LNCaP clone FGC (cell line): Measurements from ENCODE around the gene LRRFIP1.

Experiments used
- DNase-seq: peaks from one replicate; pipeline ENCODE4 v3.0.0-alpha.2; 2011; ENCODE audit warnings: low read depth
- H3K4me3 ChIP-seq: 2 replicates; pipeline ENCODE4 v1.5.1; 2011; ENCODE audit warnings: mild to moderate bottlenecking, low read depth, low read length, control low read depth
- CTCF ChIP-seq: IDR thresholded peaks from 2 replicates; pipeline ENCODE4 v1.5.1; 2012; ENCODE audit warnings: mild to moderate bottlenecking; ENCODE audit not compliant: control insufficient read depth, insufficient read depth; ENCODE audit errors: extremely low read depth

LRRFIP1 gene

DNA sequence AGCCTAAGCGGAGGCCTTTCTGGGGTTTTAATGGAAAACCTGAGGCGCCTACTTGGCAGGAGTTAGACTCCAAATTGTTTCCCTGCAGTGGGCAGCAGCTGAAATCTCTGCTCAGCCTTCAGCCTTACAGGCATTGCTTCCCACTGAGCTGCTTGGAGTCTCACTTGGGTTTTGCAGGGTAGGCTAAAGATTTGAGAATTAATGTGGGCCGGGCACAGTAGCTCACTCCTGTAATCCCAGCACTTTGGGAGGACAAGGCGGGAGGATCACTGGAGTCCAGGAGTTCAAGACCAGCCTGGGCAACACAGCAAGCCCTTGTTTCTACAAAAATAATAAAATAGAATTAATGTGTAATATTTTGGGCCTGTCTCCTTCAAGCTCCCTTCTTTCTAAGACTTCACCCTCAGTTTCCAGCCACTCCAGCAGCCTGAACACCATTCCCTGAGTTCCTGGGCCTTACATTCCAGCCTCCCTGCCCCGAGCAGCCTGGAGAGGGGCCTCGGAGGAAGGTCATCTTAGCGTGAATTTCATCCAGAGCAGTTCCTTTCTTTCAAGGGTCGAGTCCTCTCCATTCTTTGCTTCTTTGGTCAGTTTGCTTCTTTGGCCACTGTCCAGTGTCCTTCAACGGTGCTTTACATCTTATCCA is 27.8 kb upstream of the LRRFIP1 start:
- no peak for TF ChIP-seq CTCF
- no peak for DNase-seq
- no peak overlapping the region for H3K4me3 ChIP-seq

DNA sequence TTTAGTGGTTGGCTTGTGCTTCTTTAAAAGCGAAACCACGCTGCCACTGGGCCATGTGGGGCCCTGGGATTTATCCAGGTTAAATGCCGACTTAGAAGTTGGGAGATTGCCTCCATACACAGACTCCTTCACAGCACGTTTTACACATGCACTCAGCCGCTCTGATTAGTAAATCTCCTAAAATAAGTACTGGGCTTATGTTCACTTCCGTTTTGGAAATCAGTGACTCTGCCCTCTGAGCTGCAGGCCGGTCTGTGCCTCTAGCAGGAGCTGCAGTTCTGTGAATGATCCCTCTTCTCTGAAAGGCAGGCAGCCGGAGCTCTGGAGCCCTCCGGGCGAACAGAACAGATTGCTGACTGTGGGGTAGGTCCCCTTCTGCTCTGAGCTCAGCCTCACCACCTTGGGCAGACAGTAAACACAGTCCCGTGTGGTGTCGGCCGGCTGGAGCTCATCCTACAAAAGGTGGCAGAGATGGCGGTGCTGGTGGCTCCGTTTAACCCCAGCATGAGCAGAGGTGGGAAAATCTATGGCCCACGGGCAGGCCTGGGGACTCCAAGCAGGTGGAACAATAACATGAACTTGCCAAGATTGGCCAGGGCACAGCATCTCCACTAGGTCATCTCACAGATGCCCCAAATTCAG is 27.1 kb upstream of the LRRFIP1 start:
- DNase-seq, result no peak
- no peak for TF ChIP-seq CTCF
- no peak overlapping the region for H3K4me3 ChIP-seq

- TF ChIP-seq CTCF, result no peak
- no peak overlapping the region for H3K4me3 ChIP-seq
- no peak for DNase-seq
These were observed 25.8 kb upstream of the LRRFIP1 start for GRCh38 chr2:237601453-237602116.

DNA sequence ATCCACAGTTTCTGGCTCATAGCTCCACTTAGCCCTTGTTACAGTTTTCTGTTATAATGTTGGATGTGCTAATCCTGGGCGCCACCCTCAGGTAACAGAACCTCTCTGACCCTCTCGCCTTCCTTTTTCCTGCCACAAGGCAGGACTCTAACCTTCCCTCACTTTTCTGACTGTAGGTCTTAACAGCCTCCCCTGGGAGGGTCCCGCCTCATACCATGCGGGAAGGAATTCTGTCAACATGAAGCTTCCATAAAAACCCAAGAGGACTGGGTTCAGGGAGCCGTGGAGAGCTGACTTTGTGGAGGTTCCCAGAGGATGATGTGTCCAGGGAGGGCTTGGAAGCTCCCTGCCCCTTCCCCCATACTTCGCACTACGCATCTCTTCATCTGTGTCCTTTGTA is 25.0 kb upstream of the LRRFIP1 start:
- no peak for DNase-seq
- H3K4me3 ChIP-seq, result no peak overlapping the region
- TF ChIP-seq CTCF, result no peak

DNA sequence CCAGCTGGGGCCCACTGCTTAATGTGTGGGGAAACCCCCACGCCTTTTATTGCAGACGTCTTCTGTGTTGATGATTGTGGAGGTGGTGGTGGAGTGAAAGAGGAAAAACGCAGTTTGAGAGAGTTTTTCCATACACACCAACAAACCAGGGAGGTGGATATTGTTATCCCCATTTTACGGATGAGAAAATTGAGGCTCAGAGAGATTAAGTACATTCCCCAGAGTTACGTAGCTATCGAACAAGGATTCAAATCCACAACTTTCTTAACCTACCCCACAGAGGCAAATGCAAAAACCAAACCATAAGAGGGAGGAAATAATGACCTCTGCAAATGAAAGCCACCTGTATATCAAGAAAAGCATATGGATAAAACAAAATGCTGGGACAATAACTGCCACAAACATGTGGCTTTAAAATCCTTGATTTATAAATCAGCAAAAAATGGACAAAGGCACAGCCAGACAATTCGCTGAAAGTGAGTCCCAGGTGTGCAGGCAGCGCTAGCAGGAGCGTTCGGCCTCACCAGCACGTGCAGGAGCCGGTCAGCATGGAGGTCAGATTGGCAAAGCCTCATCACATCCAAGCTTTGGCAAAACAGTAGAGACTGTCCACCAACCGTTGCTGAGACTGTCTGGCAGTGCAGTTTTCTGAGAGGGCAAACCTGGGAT is 24.2 kb upstream of the LRRFIP1 start:
- no peak for TF ChIP-seq CTCF
- DNase-seq, result no peak
- H3K4me3 ChIP-seq, result no peak overlapping the region

DNA sequence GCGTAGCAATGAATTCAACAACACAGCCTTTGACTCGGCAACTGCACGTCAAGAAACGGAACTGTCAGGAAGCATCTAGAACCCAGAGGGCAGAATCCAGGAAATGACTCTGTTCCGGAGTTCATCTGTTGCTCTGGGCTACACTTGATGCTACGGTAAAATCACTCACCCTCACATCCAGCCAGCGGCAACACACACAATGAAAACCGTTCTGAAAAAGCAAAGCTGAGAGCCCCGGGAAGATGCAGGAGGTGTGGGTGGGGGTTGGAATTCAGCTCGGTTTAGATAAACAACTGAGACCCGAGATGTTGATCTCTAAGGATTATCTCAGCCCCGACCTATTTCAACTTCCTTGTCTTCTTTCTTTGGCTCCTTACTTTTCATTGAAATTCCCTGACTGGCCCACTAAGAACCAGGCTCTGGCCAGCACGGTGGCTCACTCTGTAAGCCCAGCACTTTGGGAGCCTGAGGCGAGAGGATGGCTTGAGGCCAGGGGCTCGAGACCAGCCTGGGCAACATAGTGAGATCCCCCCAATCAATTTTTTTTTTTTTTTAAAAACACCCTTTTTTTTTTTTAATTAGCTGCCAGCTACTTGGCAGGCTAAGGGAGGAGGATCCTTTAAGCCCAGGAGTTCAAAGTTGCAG is 23.5 kb upstream of the LRRFIP1 start:
- TF ChIP-seq CTCF, result no peak
- H3K4me3 ChIP-seq, result no peak overlapping the region
- no peak for DNase-seq
